ENCODE results near the gene USP40.

The USP40 gene

DNA sequence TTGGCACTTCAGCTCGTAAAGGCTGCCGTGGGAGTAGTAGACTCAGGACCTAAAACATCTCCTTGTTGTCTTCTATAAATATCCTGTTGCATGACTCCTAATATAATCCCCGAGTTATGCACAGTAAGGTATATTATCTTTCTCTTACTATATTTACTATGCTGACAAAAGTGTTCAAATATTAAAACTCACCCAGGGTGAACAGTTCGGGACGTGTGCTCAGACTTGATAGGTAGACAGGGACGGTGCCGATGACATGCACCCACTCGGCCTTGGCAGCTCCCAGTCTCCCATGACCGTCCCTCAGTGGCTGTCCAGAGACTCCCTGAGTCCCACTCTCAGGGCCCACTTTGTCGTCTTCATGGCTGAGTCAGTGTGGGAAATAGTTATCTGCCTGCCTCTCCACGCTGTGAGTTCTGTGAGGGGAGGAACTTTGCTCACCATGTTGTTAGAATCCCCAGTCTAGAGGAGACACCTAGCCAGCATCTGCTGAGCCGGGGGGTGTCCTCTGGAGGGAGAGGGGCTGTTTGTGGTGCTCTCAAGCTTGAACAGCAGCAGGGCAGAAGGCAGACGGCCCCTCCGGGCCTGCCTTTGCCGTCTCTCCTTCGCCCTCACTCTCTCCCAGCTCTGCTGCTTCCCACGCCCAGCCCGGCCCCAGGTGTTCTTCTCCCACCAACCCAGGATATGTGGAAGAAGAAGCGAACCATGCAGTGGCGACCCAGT lies 137.2 kb downstream of the USP40 start:
- H3K36me3 ChIP-seq (ENCODE audit: control insufficient read depth, insufficient read depth, low read length), result no peaks in the 10 kb centered on the region
- H3K27ac ChIP-seq (ENCODE audit: insufficient read depth, low read depth, low read length, poor library complexity, severe bottlenecking), result no peak overlapping the region
- H3K4me1 ChIP-seq (ENCODE audit: control insufficient read depth, insufficient read depth, low read length), result no peaks in the 10 kb centered on the region
- H3K9me3 ChIP-seq (ENCODE audit: control insufficient read depth, low read length), result no peaks in the 10 kb centered on the region
- no peak overlapping the region for H3K4me3 ChIP-seq (ENCODE audit: insufficient read depth, low read depth, low read length)
- H3K27me3 ChIP-seq (ENCODE audit: control insufficient read depth, insufficient read depth, low read length, poor library complexity, severe bottlenecking), result no peaks in the 10 kb centered on the region
- WGBS, 2 experiments, result 92 to 95% methylated on average over 19 to 20 of the region's 20 CpGs

DNA sequence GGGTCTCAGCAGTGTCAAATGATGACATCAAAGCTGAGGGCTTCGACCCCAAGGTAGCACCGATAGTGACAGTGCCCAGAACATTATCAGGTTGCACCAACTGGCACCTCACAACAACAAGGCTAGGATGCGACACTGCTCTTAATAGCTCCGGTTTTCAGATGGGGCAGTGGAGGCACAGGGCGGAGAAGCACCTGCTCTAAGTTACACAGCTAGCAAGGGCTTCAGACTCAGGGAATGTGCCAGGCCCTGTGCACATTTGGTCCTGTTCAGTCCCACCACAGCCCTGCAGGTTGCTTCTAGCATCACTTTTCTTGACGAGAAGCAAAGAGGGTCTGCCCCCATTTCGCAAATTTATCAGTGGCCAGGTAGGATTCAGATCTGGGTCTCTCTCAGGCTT lies 138.1 kb downstream of the USP40 start:
- Histone ChIP-seq H3K9me3 (ENCODE audit: control insufficient read depth, low read length) (no peaks in the 10 kb centered on the region), H3K4me1 (ENCODE audit: control insufficient read depth, insufficient read depth, low read length) (no peaks in the 10 kb centered on the region), H3K4me3 (ENCODE audit: insufficient read depth, low read depth, low read length) (no peak overlapping the region), H3K27me3 (ENCODE audit: control insufficient read depth, insufficient read depth, low read length, poor library complexity, severe bottlenecking) (no peaks in the 10 kb centered on the region), H3K36me3 (ENCODE audit: control insufficient read depth, insufficient read depth, low read length) (no peaks in the 10 kb centered on the region), H3K27ac (ENCODE audit: insufficient read depth, low read depth, low read length, poor library complexity, severe bottlenecking) (no peak overlapping the region)
- 95 to 96% methylated on average over 7 of the region's 7 CpGs for WGBS, 2 experiments

DNA sequence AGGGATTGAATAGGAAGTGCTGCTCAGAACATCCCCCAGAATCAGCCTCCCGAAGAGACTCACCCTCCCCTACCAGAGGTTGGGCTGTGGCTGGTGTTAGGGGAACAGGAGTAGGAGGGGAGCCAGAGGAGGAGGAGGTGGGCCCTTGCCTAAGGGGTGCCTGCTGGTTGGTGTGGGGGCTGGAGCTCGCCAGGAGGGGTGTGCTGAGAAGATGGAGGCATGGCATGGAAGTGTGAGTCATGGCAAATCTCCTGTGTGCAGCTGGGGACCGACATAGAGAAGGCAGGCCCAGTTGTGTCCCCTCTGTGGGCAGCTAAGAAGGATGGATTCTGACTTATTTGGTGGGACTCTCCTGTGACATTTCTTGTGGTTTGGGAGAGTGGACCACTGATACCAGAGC lies 138.6 kb downstream of the USP40 start:
- no peaks in the 10 kb centered on the region for H3K27me3 ChIP-seq (ENCODE audit: control insufficient read depth, insufficient read depth, low read length, poor library complexity, severe bottlenecking)
- H3K9me3 ChIP-seq (ENCODE audit: control insufficient read depth, low read length), result no peaks in the 10 kb centered on the region
- H3K36me3 ChIP-seq (ENCODE audit: control insufficient read depth, insufficient read depth, low read length), result no peaks in the 10 kb centered on the region
- WGBS, 2 experiments, result 87 to 88% methylated on average over 2 of the region's 3 CpGs
- H3K4me1 ChIP-seq (ENCODE audit: control insufficient read depth, insufficient read depth, low read length), result no peaks in the 10 kb centered on the region
- H3K4me3 ChIP-seq (ENCODE audit: insufficient read depth, low read depth, low read length), result no peak overlapping the region
- H3K27ac ChIP-seq (ENCODE audit: insufficient read depth, low read depth, low read length, poor library complexity, severe bottlenecking), result no peak overlapping the region

DNA sequence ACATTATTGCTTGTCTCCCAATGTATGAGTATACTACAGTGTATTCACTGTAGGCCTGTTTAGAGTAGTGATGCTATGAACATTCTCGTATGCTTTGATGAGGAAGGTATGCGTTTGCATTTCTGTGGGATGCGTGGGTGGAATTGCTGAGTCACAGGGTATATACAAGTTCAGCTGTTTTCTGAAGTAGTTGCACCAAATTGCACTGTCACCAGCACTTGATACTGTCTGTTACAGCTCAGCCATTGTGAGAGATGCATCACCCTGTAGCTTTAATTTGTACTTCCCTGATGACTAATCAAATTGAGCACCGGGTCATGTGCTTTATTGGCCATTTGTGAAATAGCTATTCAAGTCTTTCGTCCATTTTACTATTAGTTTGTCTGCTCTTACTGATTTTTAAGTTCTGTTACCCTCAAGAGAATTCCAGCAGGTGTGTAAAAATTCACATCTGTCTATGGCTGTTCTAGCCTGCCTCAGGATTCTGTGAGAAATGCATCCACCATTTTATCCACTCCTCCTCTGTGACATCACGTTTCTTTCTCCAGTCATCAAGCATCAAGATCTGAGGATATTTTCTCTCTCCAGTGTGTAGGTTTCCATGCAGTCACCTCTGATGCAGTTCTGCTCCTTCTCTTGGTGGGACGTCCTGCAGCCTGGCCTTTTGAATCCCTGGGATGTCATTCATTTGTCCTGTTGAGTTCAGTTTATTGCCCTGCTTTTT lies 139.8 kb downstream of the USP40 start:
- Histone ChIP-seq H3K27ac (ENCODE audit: insufficient read depth, low read depth, low read length, poor library complexity, severe bottlenecking) (no peak overlapping the region), H3K4me1 (ENCODE audit: control insufficient read depth, insufficient read depth, low read length) (no peaks in the 10 kb centered on the region), H3K9me3 (ENCODE audit: control insufficient read depth, low read length) (no peaks in the 10 kb centered on the region), H3K4me3 (ENCODE audit: insufficient read depth, low read depth, low read length) (no peak overlapping the region), H3K36me3 (ENCODE audit: control insufficient read depth, insufficient read depth, low read length) (no peaks in the 10 kb centered on the region), H3K27me3 (ENCODE audit: control insufficient read depth, insufficient read depth, low read length, poor library complexity, severe bottlenecking) (no peaks in the 10 kb centered on the region)
- 91 to 97% methylated on average over 7 of the region's 7 CpGs for WGBS, 2 experiments

All from ectodermal cell (in vitro differentiated cells).